K562 (cell line): ENCODE data around the gene ZER1. TPM values are rescaled to one million over a fixed set of nuclear protein-coding genes. Genes with fewer than 3 reads are reported as not detected.

Experiments used
- E2F1 ChIP-seq: sonication (generic); formaldehyde crosslinking; IDR thresholded peaks from 2 replicates; pipeline ENCODE4 v1.8.1; 2023; ENCODE audit warnings: mild to moderate bottlenecking, missing genetic modification reagents, moderate library complexity
- E2F6 ChIP-seq, 2 experiments: IDR thresholded peaks; 2 replicates each; pipeline ENCODE4 v1.6.1; 2011; ENCODE audit warnings: borderline replicate concordance in 1 of 2, control low read depth in 1 of 2, low read depth in 1 of 2, low read length in 1 of 2, mild to moderate bottlenecking in 1 of 2, mixed read lengths in 1 of 2, moderate library complexity in 1 of 2; ENCODE audit not compliant: insufficient read depth in 1 of 2, insufficient read length in 1 of 2, poor library complexity in 1 of 2, severe bottlenecking in 1 of 2; ENCODE audit errors: extremely low read depth in 1 of 2
- HBP1 ChIP-seq: fragments of 450-650 bp; formaldehyde crosslinking; IDR thresholded peaks from 2 replicates; pipeline ENCODE4 v1.4.0; 2022; ENCODE audit warnings: missing genetic modification characterization
- JUN ChIP-seq, 2 experiments: sonication (generic) in 1 of 2; formaldehyde crosslinking in 1 of 2; IDR thresholded peaks; 2 replicates each; pipeline versions ENCODE4 v1.6.1 to v1.8.0; 2012 to 2022; ENCODE audit warnings: borderline replicate concordance in 2 of 2, mild to moderate bottlenecking in 2 of 2, improper control_type of control experiment in 1 of 2, low read depth in 1 of 2, low read length in 1 of 2, missing genetic modification reagents in 1 of 2
- MAZ ChIP-seq, 2 experiments: fragments of 450-650 bp in 1 of 2; sonication (generic) in 1 of 2; formaldehyde crosslinking; IDR thresholded peaks in 1 of 2; conservative IDR thresholded peaks in 1 of 2; 2 replicates each; pipeline versions ENCODE4 v1.4.0 to v1.5.0; 2020; ENCODE audit warnings: mild to moderate bottlenecking in 1 of 2, missing genetic modification reagents in 1 of 2
- MITF ChIP-seq: IDR thresholded peaks from 2 replicates; pipeline ENCODE4 v1.6.1; 2014; ENCODE audit warnings: antibody characterized with exemption
- RBM25 ChIP-seq: fragments of 200-400 bp; formaldehyde crosslinking; IDR thresholded peaks from 2 replicates; pipeline ENCODE4 v1.6.1; 2018; ENCODE audit warnings: low read length, low read depth, moderate library complexity; ENCODE audit not compliant: severe bottlenecking
- SRF ChIP-seq, 2 experiments: fragments of 250-450, 450-650 bp in 1 of 2; sonication (Bioruptor Pico) in 1 of 2; sonication (generic) in 1 of 2; formaldehyde crosslinking; IDR thresholded peaks; 2 replicates each; pipeline versions ENCODE4 v1.5.0 to v1.5.1; 2020 to 2022; ENCODE audit warnings: mild to moderate bottlenecking in 1 of 2, missing genetic modification reagents in 1 of 2
- TARDBP ChIP-seq: fragments of 450-650 bp; IDR thresholded peaks from 2 replicates; pipeline ENCODE4 v1.6.1; 2016
- THAP7 ChIP-seq: fragments of 250-450 bp; sonication (Bioruptor Pico); IDR thresholded peaks from 2 replicates; pipeline ENCODE4 v1.5.0; 2021
- USF1 ChIP-seq: sonication (generic); formaldehyde crosslinking; IDR thresholded peaks from 2 replicates; pipeline ENCODE4 v1.9.0; 2022; ENCODE audit warnings: mild to moderate bottlenecking, missing genetic modification reagents
- ZBTB5 ChIP-seq: fragments of 450-650 bp; IDR thresholded peaks from 2 replicates; pipeline ENCODE4 v1.6.1; 2017; ENCODE audit warnings: antibody characterized with exemption
- ZNF449 ChIP-seq: fragments of 250-450 bp; sonication (Bioruptor Pico); IDR thresholded peaks from 2 replicates; pipeline ENCODE4 v1.8.0; 2022; ENCODE audit warnings: moderate library complexity, mild to moderate bottlenecking, inconsistent platforms
- polyA plus RNA-seq, 8 experiments: library from polyadenylated mRNA; depleted of rRNA in 4 of 8; stranded (reverse) in 5 of 8; unstranded in 3 of 8; fragments of >200 nt; fragmentation: Nextera tagmentation in 2 of 8; fragmentation: Illumina TruSeq in 1 of 8; extraction: Ambion mirVana in 2 of 8; extraction: Trizol in 1 of 8; gene quantifications; 2 replicates each; pipeline versions ENCODE4 v1.2.1 to v1.2.3, GENCODE V29; 2011 to 2014; ENCODE audit warnings: inconsistent platforms in 1 of 8, missing spikeins in 1 of 8
- total RNA-seq, 7 experiments: library from RNA; depleted of rRNA in 6 of 7; stranded (reverse); fragments of >200 nt in 6 of 7; fragmentation: Illumina TruSeq in 2 of 7; extraction: Trizol in 2 of 7; gene quantifications; 2 replicates each; pipeline versions ENCODE4 v1.2.1 to v1.2.3, GENCODE V29; 2011 to 2021; ENCODE audit warnings: low replicate concordance in 1 of 7

The ZER1 gene
- total and polyA plus RNA-seq, 9 of the 15 experiments (the other 6 are each of a cell fraction or from before 2014, with no cell fraction given), result 0.07 to 10.7 (median 6.2) TPM

GRCh38 chr9:128688501-128689292, 83.0 kb downstream of the ZER1 start, which contains the start of gene SET (continued):
- TF ChIP-seq MITF (peak; percentile 85), JUN (IDR thresholded peaks at IDR 0.05; ENCODE audit: borderline replicate concordance, low read depth, low read length) (peak; percentile 51; the same call in 1 of the 2 replicates), JUN (CRISPR knock-in tag; IDR thresholded peaks at IDR 0.05; ENCODE audit: borderline replicate concordance) (no peak), USF1 (peak; percentile 86), ZNF449 (CRISPR knock-in tag) (peak; percentile 74; the same call in 1 of the 2 replicates), ZBTB5 (no peak), HBP1 (0 out of 2 replicates have a peak, but pooled peaks have one; percentile 80), E2F1 (CRISPR knock-in tag) (peak; percentile 87), THAP7 (0 out of 2 replicates have a peak, but pooled peaks have one; percentile 35), RBM25 (peak; percentile 55), E2F6 (IDR thresholded peaks at IDR 0.05; ENCODE audit: borderline replicate concordance in 1 of 2, extremely low read depth in 1 of 2, insufficient read depth in 1 of 2, insufficient read length in 1 of 2, low read depth in 1 of 2, low read length in 1 of 2, poor library complexity in 1 of 2, severe bottlenecking in 1 of 2) (peak; percentile 94 to 99), MAZ (CRISPR knock-in tag; conservative IDR thresholded peaks at IDR 0.05 in 1 of 2, IDR thresholded peaks at IDR 0.05 in 1 of 2) (peak; percentile 82 to 99), TARDBP (peak; percentile 72; the same call in 1 of the 2 replicates), SRF (CRISPR knock-in tag; IDR thresholded peaks at IDR 0.05) (no peak)
